ENCODE measurements around the gene ENKUR. TPM values are rescaled to one million over a fixed set of nuclear protein-coding genes. Genes with fewer than 3 reads are reported as not detected.

ENKUR gene
- total RNA-seq, 2 donors from 2014 or later: 1.1 TPM; not detected in 1

GRCh38 chr10:24944512-24945255 is 71.3 kb downstream of the ENKUR start:
- no peak for TF ChIP-seq CTCF (IDR thresholded peaks at IDR 0.05)
- DNase-seq (ENCODE audit: low spot score) (no peak), ATAC-seq (ENCODE audit: insufficient number of reproducible peaks, low FRiP score, low read depth) (no peak)
- H3K4me3 ChIP-seq: no peak overlapping the region
- no peaks in the 10 kb centered on the region for H3K9me3 ChIP-seq
- H3K36me3 ChIP-seq: no peaks in the 10 kb centered on the region
- H3K27me3 ChIP-seq (replicated peaks; ENCODE audit: insufficient read depth): no peaks in the 10 kb centered on the region
- H3K4me1 ChIP-seq (ENCODE audit: control insufficient read depth in 1 of 2, low read depth in 2 of 2): no peaks in the 10 kb centered on the region
- no peak overlapping the region for H3K27ac ChIP-seq

- H3K27ac ChIP-seq: no peak overlapping the region
- no peak for DNase-seq (ENCODE audit: low spot score)
Observed at GRCh38 chr10:24938525-24938924, 77.4 kb downstream of the ENKUR start.

GRCh38 chr10:24938076-24938475 is 77.9 kb downstream of the ENKUR start:
- H3K4me3 ChIP-seq: no peak overlapping the region
- DNase-seq (ENCODE audit: low spot score) (no peak), ATAC-seq (ENCODE audit: insufficient number of reproducible peaks, low FRiP score, low read depth) (no peak)
- H3K9me3 ChIP-seq: no peaks in the 10 kb centered on the region
- H3K27ac ChIP-seq: no peak overlapping the region
- TF ChIP-seq CTCF (IDR thresholded peaks at IDR 0.05): no peak
- no peaks in the 10 kb centered on the region for H3K4me1 ChIP-seq (ENCODE audit: control insufficient read depth in 1 of 2, low read depth in 2 of 2)
- H3K36me3 ChIP-seq: no peaks in the 10 kb centered on the region
- H3K27me3 ChIP-seq (replicated peaks; ENCODE audit: insufficient read depth): no peaks in the 10 kb centered on the region

More at GRCh38 chr10:24938525-24938924, 77.4 kb downstream of the ENKUR start:
- Histone ChIP-seq H3K27me3 (replicated peaks; ENCODE audit: insufficient read depth) (no peaks in the 10 kb centered on the region), H3K4me1 (ENCODE audit: control insufficient read depth in 1 of 2, low read depth in 2 of 2) (no peaks in the 10 kb centered on the region), H3K4me3 (no peak overlapping the region), H3K36me3 (no peaks in the 10 kb centered on the region), H3K9me3 (no peaks in the 10 kb centered on the region)
- ATAC-seq (ENCODE audit: insufficient number of reproducible peaks, low FRiP score, low read depth): no peak
- no peak for TF ChIP-seq CTCF (IDR thresholded peaks at IDR 0.05)

- Histone ChIP-seq H3K27ac (no peak overlapping the region), H3K9me3 (no peaks in the 10 kb centered on the region), H3K36me3 (no peaks in the 10 kb centered on the region), H3K27me3 (replicated peaks; ENCODE audit: insufficient read depth) (no peaks in the 10 kb centered on the region), H3K4me1 (ENCODE audit: control insufficient read depth in 1 of 2, low read depth in 2 of 2) (peaks cover 0 to 2% of the 10 kb centered on the region in 2 donors), H3K4me3 (no peak overlapping the region)
- ATAC-seq (ENCODE audit: insufficient number of reproducible peaks, low FRiP score, low read depth) (no peak), DNase-seq (ENCODE audit: low spot score) (no peak)
- TF ChIP-seq CTCF (IDR thresholded peaks at IDR 0.05): no peak
Observed at GRCh38 chr10:24935504-24936292, 80.3 kb downstream of the ENKUR start.

Other genes starting within 250 kb of the ENKUR start
- 1 to 10 TPM; 6.2 to 7.3 TPM for gene PRTFDC1, start 63.6 kb downstream of the ENKUR start, total RNA-seq
- gene THNSL1, start 454 bp upstream of the ENKUR start, total RNA-seq: 1 to 10 TPM in 1 of 2 donors, under 1 TPM in 1; 0.54 to 1.3 TPM
- not detected for gene GPR158, start 158.8 kb upstream of the ENKUR start, total RNA-seq

Measured in thoracic aorta (tissue), 2 donors.